Ramos (cell line): ENCODE data around the gene TRABD2B.

Experiments used
- in situ Hi-C: fragments of 300-500 bp; cut with MboI; formaldehyde crosslinking; loops from one replicate; pipeline ENCODE4 v1.14.3; 2022; ENCODE audit warnings: low sequenced_read_pairs; ENCODE audit not compliant: unreplicated experiment

Gene TRABD2B

DNA sequence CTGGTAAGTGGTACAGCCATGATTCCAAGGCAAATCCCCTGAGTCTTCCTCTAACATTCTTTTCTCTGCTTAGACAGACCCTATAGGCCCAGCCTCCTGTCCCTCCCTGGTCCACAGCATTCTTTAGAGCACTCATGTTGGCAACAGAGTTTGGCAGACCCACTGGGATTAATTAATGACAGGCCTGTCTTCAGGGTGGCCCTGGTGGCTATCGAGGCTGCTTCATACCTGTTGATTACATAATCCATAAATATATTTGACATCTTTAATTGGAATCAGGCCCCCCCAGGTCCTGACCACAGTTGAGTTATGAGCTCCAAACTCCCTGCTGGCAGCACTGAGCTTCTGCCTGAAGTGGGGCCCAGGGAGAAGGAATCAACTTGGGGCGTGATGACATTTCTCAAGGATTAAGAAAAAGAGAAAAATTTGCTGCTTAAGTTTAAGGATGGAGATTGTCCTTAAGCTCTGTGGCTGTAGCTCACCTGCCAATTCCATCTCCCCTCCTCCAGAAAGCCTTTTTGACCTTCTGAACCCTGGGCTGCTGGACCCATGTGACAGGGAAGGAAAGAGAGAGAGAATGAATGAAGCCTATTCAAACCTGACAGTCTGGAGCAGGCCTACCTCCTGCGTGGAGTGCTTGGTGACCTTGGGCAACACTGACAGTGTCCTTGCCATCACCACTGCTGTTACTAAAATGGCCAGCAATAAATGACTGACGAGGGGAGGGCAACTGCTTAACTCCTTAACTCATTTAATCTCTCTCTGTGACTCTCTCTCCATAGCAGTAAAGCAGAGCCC lies 156.6 kb downstream of the TRABD2B start:
- in situ Hi-C loops = no loop called here

DNA sequence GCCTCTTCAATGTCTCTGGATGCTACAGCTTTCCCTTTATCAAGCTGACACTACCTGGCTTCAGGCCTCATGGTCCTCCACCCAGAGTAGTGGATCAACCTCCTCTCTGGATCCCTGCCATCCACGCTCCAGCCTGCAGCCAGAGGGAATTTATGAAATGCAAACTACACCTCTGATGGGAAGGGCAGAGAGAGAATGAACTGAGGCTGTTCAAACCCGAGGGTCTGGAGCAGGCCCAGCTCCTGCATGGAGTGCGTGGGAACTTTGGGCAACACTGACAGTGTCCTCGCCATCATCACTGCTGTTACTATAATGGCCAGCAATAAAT lies 157.8 kb downstream of the TRABD2B start:
- in situ Hi-C loops = no loop called here

DNA sequence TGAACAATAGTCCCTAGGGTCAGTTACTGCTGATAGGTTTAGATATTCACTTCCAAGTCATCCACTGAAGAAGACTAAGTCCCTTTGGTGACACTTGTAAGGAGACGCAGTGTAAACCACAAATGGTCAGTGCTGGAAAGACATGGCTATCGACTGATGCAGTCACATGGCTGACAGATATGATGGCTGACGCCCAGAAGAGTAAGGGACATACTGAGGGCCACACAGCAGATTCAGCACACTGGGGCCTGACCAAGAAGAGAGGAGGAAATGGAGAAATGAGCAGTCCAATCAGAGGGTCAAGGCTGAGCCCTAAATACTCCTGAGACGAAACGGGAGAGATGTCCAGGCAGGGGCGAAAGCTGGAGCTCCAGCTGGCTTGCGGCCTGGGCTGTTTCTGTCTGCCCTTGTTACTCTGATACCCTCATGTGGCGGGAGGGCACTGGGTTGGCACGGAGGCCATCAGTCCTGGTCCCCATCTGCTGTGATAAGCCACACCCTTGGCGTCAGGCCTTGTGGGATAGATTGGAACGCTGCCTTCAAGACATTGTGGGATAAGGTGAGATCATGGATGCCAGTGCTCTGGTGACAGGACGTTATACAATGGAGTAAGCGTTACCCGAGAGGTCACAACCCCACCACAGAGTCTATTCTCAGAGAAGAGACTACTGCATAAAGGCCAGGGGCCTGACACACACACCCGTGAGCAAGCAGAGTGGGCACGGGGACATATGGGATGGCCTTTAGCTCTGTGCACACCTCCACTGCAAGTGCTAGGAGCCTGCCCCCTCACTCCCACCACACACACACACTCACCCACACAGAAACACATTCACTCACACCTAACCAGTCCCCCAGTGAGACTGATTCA lies 158.4 kb downstream of the TRABD2B start:
- in situ Hi-C loops = no loop called here

DNA sequence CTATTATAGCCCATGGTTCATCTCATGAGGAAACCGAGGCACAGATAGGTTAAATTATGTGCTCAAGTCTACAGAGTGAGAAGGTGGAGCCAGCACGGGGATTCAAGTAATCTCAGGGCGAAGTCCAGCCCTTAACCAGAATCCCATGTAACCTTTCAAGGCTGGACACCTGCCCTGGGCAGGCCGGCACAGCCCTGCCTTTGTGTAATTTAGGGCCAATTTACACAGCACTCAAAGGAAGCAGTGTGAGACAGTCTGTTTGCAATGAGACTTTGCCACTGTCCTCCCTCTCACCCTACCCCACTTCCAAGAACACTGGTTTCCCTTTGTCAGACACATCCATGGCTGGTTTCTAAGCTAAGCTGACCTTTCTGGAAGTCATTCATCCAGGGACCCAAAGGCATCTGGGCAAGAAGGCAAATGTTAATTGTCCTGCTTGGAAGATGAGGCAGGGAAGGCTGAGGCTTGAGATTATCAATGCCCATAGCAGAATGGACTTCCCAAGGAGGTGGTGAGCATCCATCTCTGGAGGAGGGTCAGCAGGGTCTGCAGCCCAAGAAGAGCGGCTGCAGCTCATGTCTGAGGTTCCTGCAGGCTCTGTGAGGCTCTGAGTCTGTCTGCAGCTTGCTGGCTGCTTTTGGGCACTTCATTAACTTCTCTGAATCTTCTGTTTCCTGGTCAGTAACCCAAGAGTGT lies 159.2 kb downstream of the TRABD2B start:
- in situ Hi-C loops = no loop called here

DNA sequence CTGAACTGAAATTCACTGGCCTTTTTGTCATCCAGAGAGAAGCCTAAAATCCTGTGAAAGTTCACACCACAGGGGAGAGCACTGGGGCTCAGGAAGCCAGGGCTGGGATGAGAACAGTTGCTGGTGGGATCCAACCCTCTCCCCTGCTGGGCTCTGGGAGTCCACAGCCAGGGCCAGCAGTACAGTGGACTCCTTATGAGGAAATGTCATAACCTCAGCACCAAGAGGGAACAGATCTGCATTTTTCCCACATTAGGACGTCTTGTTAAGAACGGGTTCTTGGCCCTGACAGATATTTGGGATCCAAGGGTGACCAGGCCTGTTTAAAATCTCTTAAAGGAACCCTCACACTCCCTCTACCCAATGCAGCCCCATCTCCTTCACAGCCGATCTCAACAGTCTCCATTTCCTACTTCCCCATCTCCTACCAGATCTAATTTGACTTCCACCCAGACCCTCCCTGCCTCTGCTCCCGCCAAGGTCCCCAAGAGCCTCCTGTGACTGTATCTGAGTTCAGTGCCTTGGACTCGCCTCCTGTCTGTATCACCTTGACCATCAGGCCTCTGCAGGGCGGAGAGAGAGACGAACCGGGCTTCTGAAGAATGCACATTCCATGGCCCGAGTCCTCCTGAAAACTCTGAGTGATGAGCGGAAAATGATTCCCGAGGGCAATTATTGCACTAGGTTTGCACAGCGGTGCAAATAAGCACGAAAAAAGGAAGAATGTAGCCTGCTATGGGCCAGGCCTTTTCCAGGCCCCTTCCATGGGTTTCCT lies 159.9 kb downstream of the TRABD2B start:
- in situ Hi-C loops = no loop called here

DNA sequence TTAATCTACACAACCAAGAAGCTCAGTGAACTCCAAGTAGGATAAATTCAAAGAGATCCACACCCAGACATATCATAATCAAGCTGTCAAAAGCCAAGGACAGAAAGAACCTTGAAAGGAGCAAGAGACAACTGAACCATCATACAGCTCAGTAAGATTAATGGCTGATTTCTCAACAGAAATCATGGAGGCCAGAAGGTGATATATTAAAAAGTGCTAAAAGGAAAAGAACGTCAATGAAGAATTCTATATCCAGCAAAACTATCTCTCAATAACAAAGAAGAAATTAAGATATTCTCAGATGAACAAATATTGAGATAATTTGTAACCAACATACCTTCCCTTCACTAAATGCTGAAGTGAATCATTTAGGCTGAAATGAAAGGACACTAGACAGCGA lies 161.8 kb downstream of the TRABD2B start:
- in situ Hi-C loops = no loop called here

DNA sequence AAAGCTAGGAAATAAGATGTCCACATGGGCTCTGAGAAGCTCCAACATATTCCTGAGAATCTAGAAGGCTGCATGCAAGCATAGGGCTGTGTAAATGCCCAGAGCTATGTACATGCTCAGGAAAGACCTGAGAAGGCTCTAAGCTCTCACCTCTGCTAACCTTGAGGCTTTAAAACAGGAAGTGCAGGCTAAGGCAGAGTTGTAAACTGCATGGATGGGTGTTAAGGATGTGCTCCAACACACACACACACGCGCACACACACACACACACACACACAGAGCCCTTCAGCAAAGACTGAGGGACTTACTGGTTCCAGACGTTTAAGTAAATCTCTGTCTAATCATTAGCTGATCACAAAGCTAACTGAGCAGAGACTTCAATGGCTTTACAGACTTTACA lies 162.9 kb downstream of the TRABD2B start:
- in situ Hi-C loops = no loop called here

DNA sequence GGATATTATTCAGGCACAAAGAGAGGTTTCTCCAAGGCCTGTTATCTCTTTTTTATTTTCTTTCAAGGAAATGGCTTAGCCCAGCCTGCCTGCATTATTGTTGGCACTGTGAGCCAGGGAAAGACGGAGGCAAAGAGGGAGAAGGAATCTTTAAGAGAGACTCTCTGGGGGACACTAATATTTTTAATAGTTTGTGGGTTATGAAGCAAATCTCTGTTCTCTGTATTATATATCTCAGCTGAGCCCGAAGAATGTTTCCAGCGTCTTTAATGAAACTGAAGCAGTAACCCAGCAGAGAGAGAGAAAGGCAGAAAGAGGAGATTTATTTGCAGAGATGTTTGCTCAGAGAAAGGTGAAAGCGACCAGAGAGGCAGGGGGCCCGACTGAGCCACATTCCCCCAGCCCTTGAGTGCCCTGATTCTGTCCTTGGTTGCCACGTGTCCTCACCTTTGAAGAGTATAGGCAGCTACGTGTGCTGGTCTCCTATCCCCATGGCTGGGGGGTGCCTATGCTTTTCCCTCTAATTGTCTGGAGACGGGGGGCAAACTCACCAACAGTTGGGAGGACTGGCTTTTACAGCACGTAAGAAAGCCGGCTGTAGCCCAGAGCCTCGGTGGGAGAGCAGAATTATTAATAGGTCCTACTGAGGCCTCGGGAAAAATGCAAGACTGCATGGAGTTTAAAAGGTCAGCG lies 166.4 kb downstream of the TRABD2B start:
- in situ Hi-C loops = no loop called here

DNA sequence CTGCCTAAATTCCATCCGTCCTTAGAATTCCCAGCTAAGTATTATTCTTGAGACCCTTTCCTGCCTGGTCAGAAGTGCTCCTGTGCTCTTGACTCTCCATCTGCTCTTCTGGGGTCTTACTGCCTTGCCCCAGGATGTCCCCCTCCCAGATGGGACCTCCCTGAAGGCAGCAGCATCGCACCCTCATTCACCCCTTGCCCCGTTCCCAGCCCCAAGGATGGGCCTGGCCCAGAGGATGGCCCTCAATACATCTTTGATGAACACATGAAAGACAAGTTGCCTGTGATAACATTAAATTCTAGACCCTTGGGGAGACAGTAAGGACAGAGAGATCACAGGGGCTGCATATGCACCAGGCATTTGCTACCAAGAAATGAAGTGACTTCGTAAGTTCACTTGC lies 167.2 kb downstream of the TRABD2B start:
- in situ Hi-C loops = no loop called here

DNA sequence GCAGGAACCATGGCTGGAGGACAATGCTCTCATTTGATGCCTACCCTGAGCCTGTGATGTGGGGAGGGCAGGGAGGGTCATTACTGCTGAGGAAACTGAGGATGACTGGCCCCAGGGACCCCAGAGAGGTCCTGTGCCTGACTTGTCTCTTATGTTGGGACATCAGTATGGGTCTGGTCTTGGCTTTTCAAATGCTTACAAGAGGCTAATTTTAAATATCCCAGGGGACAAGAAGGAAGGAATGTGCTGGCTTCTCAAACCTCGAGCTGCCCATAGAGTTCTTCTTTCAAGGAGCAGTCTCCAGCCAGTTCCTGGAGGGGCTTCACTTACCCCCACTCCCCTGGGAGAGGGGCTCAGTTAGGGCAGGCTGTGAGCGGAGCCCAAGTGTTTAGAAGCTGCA lies 168.2 kb downstream of the TRABD2B start:
- in situ Hi-C loops = no loop called here

DNA sequence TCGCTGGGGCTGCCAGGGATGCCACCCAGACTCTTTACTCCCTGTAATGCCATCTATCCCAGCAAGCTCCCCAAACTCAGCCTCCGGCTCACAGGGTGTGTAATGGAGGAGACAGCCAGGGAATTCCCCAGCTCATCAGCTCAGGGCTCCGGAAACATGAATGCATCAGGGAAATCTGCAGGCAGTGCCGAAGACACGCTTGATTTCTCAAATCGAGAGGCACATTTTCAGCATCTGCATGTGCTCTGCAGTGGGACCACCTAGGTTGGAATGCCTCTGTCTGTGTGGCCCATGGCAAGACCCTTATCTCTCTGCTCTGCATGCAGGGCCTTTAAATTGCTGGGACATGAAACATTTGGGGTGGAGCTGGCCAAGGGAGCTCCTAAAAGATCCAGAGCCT lies 170.1 kb downstream of the TRABD2B start:
- in situ Hi-C loops = no loop called here

DNA sequence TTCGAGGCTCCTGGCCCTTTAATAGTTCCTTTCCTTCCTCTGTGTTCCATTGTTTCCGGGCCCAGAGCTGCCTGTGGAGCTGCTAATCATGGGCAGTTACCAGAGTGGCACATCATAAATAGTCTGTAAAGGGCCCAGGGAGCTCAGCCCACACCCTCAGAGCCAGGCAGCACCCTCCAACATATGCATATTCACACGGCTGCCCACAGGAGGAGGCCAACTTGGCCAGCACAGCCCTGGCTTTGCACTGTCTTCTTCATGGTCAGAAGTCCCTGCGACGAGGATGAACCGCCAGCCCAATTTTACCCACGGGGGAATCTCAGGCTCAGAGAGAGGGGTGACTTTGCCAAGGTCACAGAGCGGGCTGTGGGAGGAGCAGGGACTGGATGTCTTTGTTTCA lies 172.5 kb downstream of the TRABD2B start:
- in situ Hi-C loops = no loop called here

DNA sequence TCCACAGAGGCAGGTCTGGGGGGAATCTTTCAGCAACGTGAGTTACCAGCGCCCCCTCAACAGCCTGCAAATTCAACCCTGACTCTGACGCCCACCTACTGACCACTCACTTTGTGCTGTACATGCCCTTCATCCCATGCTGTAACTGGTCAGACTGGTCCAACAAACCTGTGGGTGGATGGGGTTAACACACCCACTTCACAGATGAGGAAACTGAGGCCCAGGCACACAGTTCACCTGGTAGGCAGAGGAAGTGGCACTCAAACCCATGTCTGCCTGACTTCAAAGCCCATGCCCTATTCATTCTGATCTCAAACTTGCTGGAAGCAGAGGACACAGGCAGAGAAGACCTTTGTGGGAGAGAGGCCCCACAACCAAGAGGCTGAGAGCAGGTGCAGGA lies 172.9 kb downstream of the TRABD2B start:
- in situ Hi-C loops = no loop called here

DNA sequence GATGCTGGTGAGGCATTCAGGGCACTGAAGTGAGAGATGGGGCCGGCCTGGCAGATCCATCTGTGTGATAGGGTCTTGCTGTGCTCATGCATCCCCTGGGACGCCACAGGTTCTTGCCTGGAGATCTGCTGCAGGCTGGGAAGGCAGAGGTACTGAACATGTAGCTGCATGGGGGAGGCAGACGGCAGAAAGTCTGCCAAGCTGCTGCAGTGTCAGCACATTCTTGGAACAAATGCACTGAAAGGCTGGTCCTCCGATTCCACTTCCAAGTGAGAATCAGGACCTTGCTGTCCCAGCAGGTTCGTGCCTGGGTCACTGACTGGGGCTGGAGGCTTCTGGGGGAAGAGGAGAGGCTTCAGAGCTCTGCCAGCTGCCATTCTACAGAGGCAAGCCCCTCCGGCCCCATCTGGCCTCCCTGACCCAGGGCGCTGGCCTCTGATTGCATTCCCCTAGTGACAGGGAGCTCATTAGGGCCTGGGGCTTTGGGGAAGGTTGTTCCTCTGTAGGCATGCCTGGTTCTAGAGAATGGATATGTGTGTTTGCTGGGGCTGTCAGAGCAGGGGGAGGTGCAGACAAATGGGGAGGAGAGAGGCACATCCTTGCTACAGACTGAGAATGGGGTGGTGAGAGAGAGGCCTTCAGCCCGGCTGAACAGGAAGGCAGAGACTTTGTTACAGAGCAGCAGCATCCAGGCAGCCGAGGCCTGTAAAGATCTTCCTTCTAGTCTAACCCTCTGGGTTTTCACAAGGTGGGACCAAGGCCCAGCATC lies 174.0 kb downstream of the TRABD2B start:
- in situ Hi-C loops = no loop called here

DNA sequence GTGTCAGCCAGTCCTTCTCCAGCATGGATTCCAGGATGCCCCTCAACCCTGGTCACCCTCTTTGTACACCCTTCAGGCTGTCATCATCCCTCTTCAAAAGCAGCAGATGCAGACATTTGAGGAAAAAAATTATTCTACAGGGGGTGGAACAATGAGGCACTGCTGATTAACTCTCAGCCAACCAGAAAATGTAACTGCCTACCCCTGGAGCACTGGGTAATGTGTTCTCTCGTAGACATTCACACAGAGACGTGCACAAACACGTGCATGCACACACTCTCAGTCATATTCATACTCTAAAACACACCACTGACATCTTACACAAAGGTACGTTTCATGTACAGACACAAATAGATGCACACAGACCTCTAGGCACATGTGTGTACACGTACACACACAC lies 175.4 kb downstream of the TRABD2B start:
- in situ Hi-C loops = no loop called here

DNA sequence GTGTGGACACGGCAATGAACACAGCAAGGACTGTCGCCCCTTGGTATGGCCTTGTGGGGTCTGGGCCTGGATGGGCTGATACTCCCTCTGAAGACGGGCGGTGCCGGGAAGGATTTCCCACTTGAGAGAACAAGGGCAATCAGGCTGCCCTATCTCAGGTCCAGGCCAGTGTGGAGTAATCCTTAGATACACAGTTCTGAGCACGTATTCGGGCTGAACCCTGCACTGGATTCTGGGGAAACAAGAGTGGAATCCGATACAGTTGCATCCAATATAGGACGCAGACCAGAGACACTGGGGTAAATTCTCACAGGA lies 177.7 kb downstream of the TRABD2B start:
- in situ Hi-C loops = no loop called here

DNA sequence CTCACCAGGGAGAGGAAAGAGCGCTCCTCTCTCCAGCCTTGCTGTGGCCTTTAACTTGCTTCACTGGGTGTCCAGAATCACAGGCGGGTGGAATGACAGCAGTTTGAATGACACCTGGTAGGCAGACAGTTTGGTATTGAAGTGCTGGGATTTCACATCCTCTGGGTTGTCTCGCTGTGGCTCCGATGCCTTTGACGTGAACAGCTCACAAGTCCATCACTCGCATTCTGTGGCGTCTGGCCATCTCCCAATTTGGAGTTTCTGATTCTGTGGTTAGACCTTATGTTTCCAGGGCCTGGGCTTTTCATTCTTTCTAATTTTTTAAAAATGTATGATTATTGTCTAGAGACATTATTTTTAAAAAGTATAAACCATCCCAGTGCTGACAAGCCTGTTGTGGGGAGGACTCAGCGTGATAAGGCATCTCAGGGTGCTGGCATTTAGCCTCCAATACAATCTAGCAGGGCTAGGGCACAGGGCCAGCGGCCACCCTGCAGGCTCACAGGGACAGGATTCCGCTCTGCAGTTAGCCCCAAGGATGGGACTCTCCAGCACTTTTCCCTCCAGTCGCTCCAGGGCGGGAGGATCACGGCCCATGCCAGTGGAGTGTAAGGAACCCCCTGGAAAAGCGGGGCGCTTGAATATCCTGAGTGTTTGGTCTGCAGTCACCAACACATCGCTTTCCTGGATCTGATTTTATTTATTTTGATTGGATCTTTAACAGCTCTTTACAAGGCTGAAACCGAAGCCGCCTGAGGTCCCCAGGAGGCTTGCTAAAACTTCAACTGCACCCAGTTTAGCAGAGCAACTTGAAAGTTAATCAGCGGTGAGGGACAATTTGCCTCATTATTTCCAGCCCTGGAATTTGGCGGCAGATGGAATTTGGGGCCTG lies 178.3 kb downstream of the TRABD2B start:
- in situ Hi-C loops = no loop called here

DNA sequence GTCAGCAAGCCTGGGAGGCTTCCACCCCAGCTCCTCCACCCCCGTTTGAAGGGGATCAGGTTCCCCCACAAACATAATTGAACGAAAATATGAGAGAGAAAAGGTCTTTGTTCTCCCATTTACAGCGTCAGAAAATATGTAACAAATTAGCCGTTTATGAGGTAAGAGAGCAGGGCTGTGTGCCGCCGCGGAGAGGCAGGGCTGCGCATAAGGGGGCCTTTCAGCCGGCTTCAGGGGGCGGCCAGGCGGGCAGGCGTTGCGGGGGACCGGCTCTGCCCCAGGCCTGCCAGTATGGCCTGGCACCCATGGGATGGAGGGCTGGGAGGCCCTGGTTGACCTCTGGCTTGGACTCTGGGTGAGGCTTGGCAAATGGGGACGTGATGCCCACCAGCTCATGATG lies 179.3 kb downstream of the TRABD2B start:
- in situ Hi-C loops = no loop called here
